Heart right ventricle (tissue), 16 donors: ENCODE data around the gene LRRC55. TPM values are rescaled to one million over a fixed set of nuclear protein-coding genes. Genes with fewer than 3 reads are reported as not detected.

Experiments
- ATAC-seq, 8 donors: fragments of 200-7000 bp; cut with Tn5 transposase; one replicate each; pipeline ENCODE4 v1.9.1; 2020; ENCODE audit warnings: mild to moderate bottlenecking in 8 of 8, moderate library complexity in 8 of 8, moderate number of reproducible peaks in 1 of 8
- DNase-seq, 2 donors: peaks; one replicate each; pipeline ENCODE4 v3.0.0-alpha.2; 2020
- H3K27ac ChIP-seq, 10 donors: fragments of 200-600 bp; sonication (generic) in 2 of 10; one replicate each; pipeline versions ENCODE4 v1.5.0 to v1.8.0; 2020 to 2022; ENCODE audit warnings: mild to moderate bottlenecking in 3 of 10
- H3K27me3 ChIP-seq, 7 donors: fragments of 200-600 bp; one replicate each; pipeline ENCODE4 v1.8.0; 2021 to 2022; ENCODE audit warnings: mild to moderate bottlenecking in 2 of 7
- H3K36me3 ChIP-seq, 9 donors: fragments of 200-600 bp; sonication (generic) in 1 of 9; one replicate each; pipeline versions ENCODE4 v1.5.0 to v1.8.0; 2020 to 2022; ENCODE audit warnings: mild to moderate bottlenecking in 2 of 9
- H3K4me1 ChIP-seq, 9 donors: fragments of 200-600 bp; sonication (generic) in 1 of 9; one replicate each; pipeline versions ENCODE4 v1.5.0 to v1.8.0; 2020 to 2022; ENCODE audit warnings: mild to moderate bottlenecking in 4 of 9
- H3K4me3 ChIP-seq, 10 donors: fragments of 200-600 bp; sonication (generic) in 2 of 10; one replicate each; pipeline versions ENCODE4 v1.5.0 to v1.8.0; 2020 to 2022; ENCODE audit warnings: mild to moderate bottlenecking in 7 of 10, moderate library complexity in 2 of 10
- H3K9me3 ChIP-seq, 11 donors: fragments of 200-600 bp in 10 of 11; sonication (generic) in 2 of 11; one replicate each; pipeline versions ENCODE4 v1.5.0 to v1.8.0; 2013 to 2022; ENCODE audit warnings: mild to moderate bottlenecking in 2 of 11, control low read depth in 1 of 11, moderate library complexity in 1 of 11
- CTCF ChIP-seq, 9 donors: fragments of 200-600 bp; sonication (generic) in 2 of 9; IDR thresholded peaks; one replicate each; pipeline versions ENCODE4 v1.5.0 to v1.8.0; 2021 to 2022; ENCODE audit warnings: antibody characterized with exemption in 9 of 9, mild to moderate bottlenecking in 5 of 9, moderate library complexity in 1 of 9
- WGBS, 2 donors: extraction: QIAGEN DNeasy Blood & Tissue Kit; methylation state at CpG; one replicate each; pipeline ENCODE4 v1.1.7; 2013; ENCODE audit warnings: inconsistent platforms in 1 of 2; 5-methylcytosine and 5-hydroxymethylcytosine counted together
- intact Hi-C, 10 donors: fragments of 100-400 bp; cut with DNase I; formaldehyde crosslinking; loops; one replicate each; pipeline versions ENCODE4 v1.11.1 to v1.14.2; 2022
- polyA plus RNA-seq, 2 donors: library from polyadenylated mRNA; stranded (reverse); fragments of 200-250 nt; gene quantifications; one replicate each; pipeline ENCODE4 v1.2.3, GENCODE V29; 2013
- total RNA-seq, 10 donors: library from RNA; stranded (reverse); fragmentation: NEBNext Ultra II Directional in 3 of 10; extraction: Animal tissue kit (Norgen Biotek cat#: 25700) in 3 of 10; gene quantifications; one replicate each; pipeline versions ENCODE4 v1.2.1 to v1.2.4, GENCODE V29; 2021 to 2023
- donor health status: Arrhythmogenic right ventricular cardiomyopathy.
- donor health status: ischemic (EF 13 %, LVEDD 7.1; RV severe dilation, severe dysfunction).
- donor health status: healthy with polysubstance abuse.
- donor health status: DM: no; HTN: yes; CAD: no.
- donor health status: DM: no; HTN: no; CAD: no.
- donor health status: ischemic (EF 25% LVEDD 6.9; RV normal size, moderate dysfunction).
- donor health status: ischemic (EF 25% LVEDD 5.7; RV mildly dilated, moderate dysfunction).
- donor health status: healthy.
- donor health status: DM: yes; HTN: yes; CAD: no.
- donor health status: Ischemic cardiomyopathy.
- donor health status: ischemic (EF 35%, LVEDD 5.7; RV mildly dilated, moderate dysfunction).
- donor health status: nonischemic (EF 11% LVEDD 7.7; RV severe dilation, severe dysfunction).
- donor health status: DM: yes; HTN: yes; CAD: no.
- donor health status: PGD.
- donor health status: ischemic (EF 29% LVEDD 5.4; RV normal size, mild dysfunction).
- donor health status: nonischemic (EF 23%, LVEDD 6.1; RV moderate dilation, normal function).

Gene LRRC55
- total and polyA plus RNA-seq, 12 donors = 0.04 to 0.53 (median 0.20) TPM; not detected in 1

- no peak overlapping the region for H3K4me3 ChIP-seq
- H3K9me3 ChIP-seq = no peaks in the 10 kb centered on the region
- H3K4me1 ChIP-seq = peaks cover 7 to 63% (median 21%) of the 10 kb centered on the region in 9 donors
- peak overlapping the region in 6 of 10 donors; percentile 4 to 60 (median 40) for H3K27ac ChIP-seq
- TF ChIP-seq CTCF (IDR thresholded peaks at IDR 0.05) = no peak
- 31 to 36% methylated on average over 5 of the region's 5 CpGs for WGBS, 2 donors
- DNase-seq = no peak
- peaks cover 0 to 20% (median 12%) of the 10 kb centered on the region in 7 donors for H3K27me3 ChIP-seq
- no peaks in the 10 kb centered on the region for H3K36me3 ChIP-seq
- intact Hi-C loops = loop anchor here in 1 of 10 donors (5.0 kb wide), 1 partner anchor 38 kb away; no protein-coding TSS in a partner anchor
- ATAC-seq = no peak
These were observed 59.0 kb downstream of the LRRC55 start for GRCh38 chr11:57240757-57241156.

Other genes with a start within 250 kb of the LRRC55 start
- not detected for gene OR5AK2, start 193.0 kb upstream of the LRRC55 start, total RNA-seq
- gene OR5AK2, start 193.0 kb upstream of the LRRC55 start, polyA plus RNA-seq = not detected
- 10 to 100 TPM in 7 of 10 donors, 1 to 10 TPM in 3; 7.5 to 39.3 (median 13.9) TPM for gene APLNR, start 55.3 kb downstream of the LRRC55 start, total RNA-seq
- gene APLNR, start 55.3 kb downstream of the LRRC55 start, polyA plus RNA-seq = 1 to 10 TPM; 2.0 to 7.2 TPM
- gene TNKS1BP1, start 143.0 kb downstream of the LRRC55 start, total RNA-seq = 10 to 100 TPM; 19.9 to 53.8 (median 34.3) TPM
- gene TNKS1BP1, start 143.0 kb downstream of the LRRC55 start, polyA plus RNA-seq = 100 to 1,000 TPM in 1 of 2 donors, 10 to 100 TPM in 1; 39.6 to 118 TPM
- gene SSRP1, start 153.9 kb downstream of the LRRC55 start, total RNA-seq = 10 to 100 TPM; 30.5 to 44.9 (median 35.4) TPM
- 10 to 100 TPM; 22.6 to 73.2 TPM for gene SSRP1, start 153.9 kb downstream of the LRRC55 start, polyA plus RNA-seq
- 1 to 10 TPM in 7 of 10 donors, under 1 TPM in 3; 0.32 to 5.1 (median 1.5) TPM for gene P2RX3, start 156.4 kb downstream of the LRRC55 start, total RNA-seq
- under 1 TPM; 0.42 to 0.66 TPM for gene P2RX3, start 156.4 kb downstream of the LRRC55 start, polyA plus RNA-seq
- not detected for gene PRG3, start 199.2 kb downstream of the LRRC55 start, total RNA-seq
- not detected for gene PRG3, start 199.2 kb downstream of the LRRC55 start, polyA plus RNA-seq
- gene PRG2, start 208.7 kb downstream of the LRRC55 start, total RNA-seq = under 1 TPM in 1 of 10 donors, not detected in 9; 0.49 TPM
- not detected for gene PRG2, start 208.7 kb downstream of the LRRC55 start, polyA plus RNA-seq
- gene SLC43A3, start 245.2 kb downstream of the LRRC55 start, total RNA-seq = 10 to 100 TPM; 12.1 to 36.2 (median 19.8) TPM
- gene SLC43A3, start 245.2 kb downstream of the LRRC55 start, polyA plus RNA-seq = 10 to 100 TPM; 16.6 to 24.7 TPM